ENCODE results near the gene MX2. TPM values are rescaled to one million over a fixed set of nuclear protein-coding genes. Genes with fewer than 3 reads are reported as not detected.

The MX2 gene
- total RNA-seq, 1 experiment from 2014 or later = 0.15 TPM

GRCh38 chr21:41399246-41399800, 37.5 kb downstream of the MX2 start:
- no peaks in the 10 kb centered on the region for H3K27me3 ChIP-seq (ENCODE audit: low read length)
- ChIA-PET CTCF (no interaction called here), POLR2A (ENCODE audit: unreplicated experiment) (no interaction called here)
- BruUV-seq (replicated peaks) = no TSS peak
- H3K79me2 ChIP-seq (ENCODE audit: low read length) = no peaks in the 10 kb centered on the region
- H3K4me3 ChIP-seq (ENCODE audit: low read length) = no peak overlapping the region
- no peak overlapping the region for H3K27ac ChIP-seq (ENCODE audit: low read length)
- intact Hi-C loops (cut with micrococcal nuclease) = no loop called here
- TF ChIP-seq EZH2 (IDR thresholded peaks at IDR 0.05; ENCODE audit: low read length, unreplicated experiment) (no peak), CTCF (conservative IDR thresholded peaks at IDR 0.05; ENCODE audit: low read depth, low read length) (no peak), EZH2phosphoT487 (IDR thresholded peaks at IDR 0.05; ENCODE audit: borderline replicate concordance, low read length) (no peak)
- no peak overlapping the region for H3K9ac ChIP-seq (ENCODE audit: low read length)
- ATAC-seq = no peak
- H3K9me2 ChIP-seq (replicated peaks; ENCODE audit: low read length) = no peaks in the 10 kb centered on the region
- DNase-seq = no peak
- H3K36me3 ChIP-seq (ENCODE audit: low read depth, low read length) = no peaks in the 10 kb centered on the region
- no peaks in the 10 kb centered on the region for H3F3A ChIP-seq (ENCODE audit: low read length, unreplicated experiment)
- H4K20me1 ChIP-seq (ENCODE audit: low read length) = no peaks in the 10 kb centered on the region
- no peak overlapping the region for H3K4me2 ChIP-seq (ENCODE audit: low read length)
- H3K9me3 ChIP-seq (ENCODE audit: low read length) = no peaks in the 10 kb centered on the region
- H2AFZ ChIP-seq (ENCODE audit: low read length) = no peak overlapping the region
- peaks cover 11% of the 10 kb centered on the region for H3K4me1 ChIP-seq (ENCODE audit: insufficient read depth, low read length)

GRCh38 chr21:41402231-41402630, 40.4 kb downstream of the MX2 start:
- Histone ChIP-seq H3F3A (ENCODE audit: low read length, unreplicated experiment) (no peaks in the 10 kb centered on the region), H3K4me1 (ENCODE audit: insufficient read depth, low read length) (peaks cover 1% of the 10 kb centered on the region; the same call in 1 of the 2 replicates), H3K9me2 (replicated peaks; ENCODE audit: low read length) (no peaks in the 10 kb centered on the region), H3K9ac (ENCODE audit: low read length) (no peak overlapping the region), H3K9me3 (ENCODE audit: low read length) (no peaks in the 10 kb centered on the region), H3K27me3 (ENCODE audit: low read length) (no peaks in the 10 kb centered on the region), H2AFZ (ENCODE audit: low read length) (no peak overlapping the region), H3K27ac (ENCODE audit: low read length) (no peak overlapping the region), H3K36me3 (ENCODE audit: low read depth, low read length) (no peaks in the 10 kb centered on the region), H3K4me3 (ENCODE audit: low read length) (no peak overlapping the region), H3K4me2 (ENCODE audit: low read length) (no peak overlapping the region), H4K20me1 (ENCODE audit: low read length) (no peaks in the 10 kb centered on the region), H3K79me2 (ENCODE audit: low read length) (no peaks in the 10 kb centered on the region)
- TF ChIP-seq CTCF (conservative IDR thresholded peaks at IDR 0.05; ENCODE audit: low read depth, low read length) = no peak
- TF ChIP-seq EZH2phosphoT487 (IDR thresholded peaks at IDR 0.05; ENCODE audit: borderline replicate concordance, low read length) = no peak
- no peak for TF ChIP-seq EZH2 (IDR thresholded peaks at IDR 0.05; ENCODE audit: low read length, unreplicated experiment)
- intact Hi-C loops (cut with micrococcal nuclease) = no loop called here
- ChIA-PET CTCF (no interaction called here), POLR2A (ENCODE audit: unreplicated experiment) (no interaction called here)
- DNase-seq (no peak), ATAC-seq (no peak)
- BruUV-seq (replicated peaks) = no TSS peak

DNA sequence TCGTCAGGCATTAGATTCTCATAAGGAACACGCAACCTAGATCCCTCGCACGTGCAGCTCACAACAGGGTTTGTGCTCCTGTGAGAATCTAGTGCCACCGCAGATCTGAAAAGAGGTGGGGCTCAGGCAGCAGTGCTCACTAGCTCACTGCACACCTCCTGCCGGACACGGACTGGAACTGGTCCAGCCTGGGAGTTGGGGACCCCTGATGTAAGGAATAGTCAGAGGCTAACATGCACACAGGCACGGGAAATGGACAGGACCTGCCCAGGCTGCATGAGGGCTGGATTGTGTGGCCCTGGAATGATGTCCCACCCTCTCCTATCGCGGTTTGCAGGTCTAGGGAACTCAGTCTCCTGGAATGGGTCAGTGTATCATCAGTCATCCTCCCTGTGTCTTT, 41.0 kb downstream of the MX2 start:
- H3K9me2 ChIP-seq (replicated peaks; ENCODE audit: low read length) = no peaks in the 10 kb centered on the region
- CTCF ChIA-PET = no interaction called here
- POLR2A ChIA-PET (ENCODE audit: unreplicated experiment) = no interaction called here

More for the DNA sequence above, 41.0 kb downstream of the MX2 start:
- H3K4me1 ChIP-seq (ENCODE audit: insufficient read depth, low read length) = no peaks in the 10 kb centered on the region
- no TSS peak for BruUV-seq (replicated peaks)
- no peak for ATAC-seq
- no peaks in the 10 kb centered on the region for H3K9me3 ChIP-seq (ENCODE audit: low read length)
- no peaks in the 10 kb centered on the region for H3K79me2 ChIP-seq (ENCODE audit: low read length)
- H2AFZ ChIP-seq (ENCODE audit: low read length) = no peak overlapping the region
- no peak overlapping the region for H3K9ac ChIP-seq (ENCODE audit: low read length)
- H3K4me3 ChIP-seq (ENCODE audit: low read length) = no peak overlapping the region
- intact Hi-C loops (cut with micrococcal nuclease) = no loop called here
- no peak overlapping the region for H3K4me2 ChIP-seq (ENCODE audit: low read length)
- H3K27ac ChIP-seq (ENCODE audit: low read length) = no peak overlapping the region
- no peak for DNase-seq
- no peaks in the 10 kb centered on the region for H3F3A ChIP-seq (ENCODE audit: low read length, unreplicated experiment)
- H4K20me1 ChIP-seq (ENCODE audit: low read length) = no peaks in the 10 kb centered on the region
- no peaks in the 10 kb centered on the region for H3K27me3 ChIP-seq (ENCODE audit: low read length)
- no peaks in the 10 kb centered on the region for H3K36me3 ChIP-seq (ENCODE audit: low read depth, low read length)
- TF ChIP-seq EZH2phosphoT487 (IDR thresholded peaks at IDR 0.05; ENCODE audit: borderline replicate concordance, low read length) (no peak), CTCF (conservative IDR thresholded peaks at IDR 0.05; ENCODE audit: low read depth, low read length) (no peak), EZH2 (IDR thresholded peaks at IDR 0.05; ENCODE audit: low read length, unreplicated experiment) (no peak)
